NCI-H2196 (cell line): ENCODE data around the gene RASSF5.

Experiments used
- DNase-seq: peaks from one replicate; lab custom pipeline; 2025; ENCODE audit not compliant: unreplicated experiment; lab: John Stamatoyannopoulos, UW

Gene RASSF5

GRCh38 chr1:206513312-206514111 lies 6.2 kb downstream of the RASSF5 start:
- DNase-seq, result no peak

- DNase-seq, result no peak
These were observed 7.6 kb downstream of the RASSF5 start for GRCh38 chr1:206514813-206515387.

- no peak for DNase-seq
These were observed 9.3 kb downstream of the RASSF5 start for GRCh38 chr1:206516728-206516990.

- DNase-seq, result no peak
These were observed 10.5 kb downstream of the RASSF5 start for GRCh38 chr1:206517784-206518183.

- no peak for DNase-seq
These were observed 10.9 kb downstream of the RASSF5 start for GRCh38 chr1:206518206-206518605.

- DNase-seq, result no peak
These were observed 11.4 kb downstream of the RASSF5 start for GRCh38 chr1:206518743-206519142.

- peak; percentile 48 for DNase-seq
These were observed 13.8 kb downstream of the RASSF5 start for GRCh38 chr1:206521127-206521526.

- DNase-seq, result no peak
These were observed 14.5 kb downstream of the RASSF5 start for GRCh38 chr1:206521694-206522402.

GRCh38 chr1:206524739-206525364 lies 17.5 kb downstream of the RASSF5 start:
- no peak for DNase-seq

GRCh38 chr1:206526064-206526911 lies 19.0 kb downstream of the RASSF5 start:
- peak; percentile 35 for DNase-seq

GRCh38 chr1:206529425-206529824 lies 22.1 kb downstream of the RASSF5 start:
- no peak for DNase-seq

GRCh38 chr1:206532368-206532767 lies 25.0 kb downstream of the RASSF5 start:
- DNase-seq, result no peak

GRCh38 chr1:206534552-206534951 lies 27.2 kb downstream of the RASSF5 start:
- no peak for DNase-seq

GRCh38 chr1:206535853-206536188 lies 28.5 kb downstream of the RASSF5 start:
- DNase-seq, result no peak

GRCh38 chr1:206537141-206537540 lies 29.8 kb downstream of the RASSF5 start:
- no peak for DNase-seq

- no peak for DNase-seq
These were observed 30.9 kb downstream of the RASSF5 start for GRCh38 chr1:206538086-206538770.

- no peak for DNase-seq
These were observed 31.7 kb downstream of the RASSF5 start for GRCh38 chr1:206538901-206539640.

GRCh38 chr1:206540044-206540780 lies 32.9 kb downstream of the RASSF5 start:
- peak; percentile 92 for DNase-seq

- DNase-seq, result no peak
These were observed 34.0 kb downstream of the RASSF5 start for GRCh38 chr1:206541236-206541833.
